WTC11 (cell line): ENCODE data around the gene HELZ. TPM values are rescaled to one million over a fixed set of nuclear protein-coding genes. Genes with fewer than 3 reads are reported as not detected.

ENCODE experiments used
- CDX4 ChIP-seq: fragments of 250-450 bp; sonication (Bioruptor Pico); IDR thresholded peaks from 2 replicates; pipeline ENCODE4 v1.9.0; 2021; ENCODE audit warnings: moderate library complexity, mild to moderate bottlenecking, inconsistent platforms, borderline replicate concordance
- CREB1 ChIP-seq: sonication (generic); formaldehyde crosslinking; IDR thresholded peaks from 2 replicates; pipeline ENCODE4 v1.8.0; 2023; ENCODE audit warnings: mild to moderate bottlenecking, missing genetic modification reagents
- CTCF ChIP-seq: fragments of 200-600 bp; IDR thresholded peaks from 2 replicates; pipeline ENCODE4 v1.8.0; 2022; ENCODE audit warnings: antibody characterized with exemption
- ELF4 ChIP-seq: sonication (generic); formaldehyde crosslinking; IDR thresholded peaks from 2 replicates; pipeline ENCODE4 v1.8.1; 2022; ENCODE audit warnings: low read depth, mild to moderate bottlenecking, moderate library complexity, missing genetic modification reagents
- ETV6 ChIP-seq: sonication (generic); formaldehyde crosslinking; IDR thresholded peaks from 2 replicates; pipeline ENCODE4 v1.8.1; 2022; ENCODE audit warnings: mild to moderate bottlenecking, missing genetic modification reagents
- FOXP4 ChIP-seq: sonication (generic); formaldehyde crosslinking; IDR thresholded peaks from 2 replicates; pipeline ENCODE4 v1.8.0; 2022; ENCODE audit warnings: mild to moderate bottlenecking, missing genetic modification reagents
- GRHL2 ChIP-seq: fragments of 250-450 bp; sonication (Bioruptor Pico); IDR thresholded peaks from 2 replicates; pipeline ENCODE4 v1.8.0; 2022; ENCODE audit warnings: mild to moderate bottlenecking, moderate library complexity; ENCODE audit not compliant: insufficient replicate concordance, severe bottlenecking
- MLX ChIP-seq: sonication (generic); formaldehyde crosslinking; IDR thresholded peaks from 2 replicates; pipeline ENCODE4 v1.8.1; 2023; ENCODE audit warnings: mild to moderate bottlenecking, missing genetic modification reagents, moderate library complexity
- NR1H2 ChIP-seq: sonication (generic); formaldehyde crosslinking; IDR thresholded peaks from 2 replicates; pipeline ENCODE4 v1.9.0; 2021; ENCODE audit warnings: mild to moderate bottlenecking, moderate library complexity, missing genetic modification reagents
- NR2C2 ChIP-seq: sonication (generic); formaldehyde crosslinking; IDR thresholded peaks from 2 replicates; pipeline ENCODE4 v1.8.0; 2022; ENCODE audit warnings: mild to moderate bottlenecking, missing genetic modification reagents
- PRRX2 ChIP-seq: fragments of 250-450 bp; sonication (Bioruptor Pico); IDR thresholded peaks from 2 replicates; pipeline ENCODE4 v1.8.0; 2021; ENCODE audit warnings: mild to moderate bottlenecking
- STAT6 ChIP-seq: sonication (generic); formaldehyde crosslinking; conservative IDR thresholded peaks from 2 replicates; pipeline ENCODE4 v1.8.1; 2023; ENCODE audit warnings: mild to moderate bottlenecking, low read depth, missing genetic modification reagents, moderate library complexity
- USF2 ChIP-seq: sonication (generic); formaldehyde crosslinking; IDR thresholded peaks from 2 replicates; pipeline ENCODE4 v1.8.1; 2023; ENCODE audit warnings: mild to moderate bottlenecking, missing genetic modification reagents, moderate library complexity
- ZNF121 ChIP-seq: sonication (generic); formaldehyde crosslinking; IDR thresholded peaks from 2 replicates; pipeline ENCODE4 v1.8.0; 2023; ENCODE audit warnings: missing genetic modification reagents
- ZNF396 ChIP-seq: fragments of 250-450 bp; sonication (Bioruptor Pico); IDR thresholded peaks from 2 replicates; pipeline ENCODE4 v1.8.0; 2021; ENCODE audit warnings: mild to moderate bottlenecking, moderate library complexity, borderline replicate concordance
- ZNF423 ChIP-seq: fragments of 250-450 bp; sonication (Bioruptor Pico); IDR thresholded peaks from 2 replicates; pipeline ENCODE4 v2.1.2; 2022; ENCODE audit warnings: mild to moderate bottlenecking, moderate library complexity
- total RNA-seq: library from RNA; stranded (reverse); gene quantifications from 3 replicates; pipeline ENCODE4 v1.2.3, GENCODE V29; 2021
- TF ChIP-seq, protein P1 (sequence below): sonication (generic); formaldehyde crosslinking; IDR thresholded peaks from 2 replicates; pipeline ENCODE4 v1.8.1; 2023; ENCODE audit warnings: mild to moderate bottlenecking, missing genetic modification reagents
- TF ChIP-seq, protein P2 (sequence below): fragments of 250-450 bp; sonication (Bioruptor Pico); IDR thresholded peaks from 2 replicates; pipeline ENCODE4 v1.9.0; 2021; ENCODE audit warnings: mild to moderate bottlenecking
- TF ChIP-seq, protein P3 (sequence below): sonication (generic); formaldehyde crosslinking; IDR thresholded peaks from 2 replicates; pipeline ENCODE4 v1.8.1; 2022; ENCODE audit warnings: missing genetic modification reagents, borderline replicate concordance

Gene HELZ
- total RNA-seq, 1 experiment from 2014 or later: 49.1 TPM

DNA sequence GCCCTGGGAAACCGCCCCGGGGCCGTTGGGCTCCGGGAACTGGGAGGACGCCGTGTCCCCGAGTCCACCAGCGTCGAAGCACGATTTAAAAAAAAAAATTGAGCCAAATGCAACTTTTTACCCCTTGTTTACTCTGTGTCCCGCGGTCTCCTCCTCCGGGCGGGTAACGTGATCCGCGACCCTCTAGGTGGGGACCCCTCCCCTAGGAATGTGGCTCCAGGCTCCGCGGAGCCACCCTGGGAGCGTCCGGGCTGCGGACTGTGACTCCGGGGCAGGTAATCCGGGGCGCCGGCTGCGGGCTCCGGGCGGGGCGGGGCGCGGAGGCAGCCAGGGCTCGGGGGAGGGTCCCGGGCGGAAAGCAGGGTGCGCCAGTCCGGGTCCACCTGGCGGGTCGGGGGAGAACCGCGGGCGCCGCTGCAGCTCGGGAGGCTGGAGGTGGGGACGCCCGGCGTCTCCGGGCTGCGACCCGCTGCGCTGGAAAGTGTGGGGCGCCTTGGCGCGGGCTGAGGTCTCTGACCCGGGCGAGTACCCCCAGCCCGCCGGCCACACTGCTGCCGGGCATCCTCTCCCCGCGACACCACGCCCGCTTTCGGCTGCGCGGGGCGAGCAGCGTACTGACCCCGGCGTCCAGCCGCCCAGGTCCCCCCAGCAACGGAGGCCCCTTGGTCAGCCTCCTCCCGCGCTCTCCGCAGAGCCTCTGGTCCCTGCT, 852 bp upstream of the HELZ start (continued):
- TF ChIP-seq, protein P1, sequence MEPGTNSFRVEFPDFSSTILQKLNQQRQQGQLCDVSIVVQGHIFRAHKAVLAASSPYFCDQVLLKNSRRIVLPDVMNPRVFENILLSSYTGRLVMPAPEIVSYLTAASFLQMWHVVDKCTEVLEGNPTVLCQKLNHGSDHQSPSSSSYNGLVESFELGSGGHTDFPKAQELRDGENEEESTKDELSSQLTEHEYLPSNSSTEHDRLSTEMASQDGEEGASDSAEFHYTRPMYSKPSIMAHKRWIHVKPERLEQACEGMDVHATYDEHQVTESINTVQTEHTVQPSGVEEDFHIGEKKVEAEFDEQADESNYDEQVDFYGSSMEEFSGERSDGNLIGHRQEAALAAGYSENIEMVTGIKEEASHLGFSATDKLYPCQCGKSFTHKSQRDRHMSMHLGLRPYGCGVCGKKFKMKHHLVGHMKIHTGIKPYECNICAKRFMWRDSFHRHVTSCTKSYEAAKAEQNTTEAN: no peak
- TF ChIP-seq ZNF396 (CRISPR knock-in tag) (no peak), CREB1 (CRISPR knock-in tag) (no peak), NR2C2 (CRISPR knock-in tag) (no peak), STAT6 (CRISPR knock-in tag) (no peak), ELF4 (CRISPR knock-in tag) (no peak), GRHL2 (CRISPR knock-in tag) (no peak), NR1H2 (CRISPR knock-in tag) (no peak), PRRX2 (CRISPR knock-in tag) (no peak), CTCF (no peak), ZNF121 (CRISPR knock-in tag) (no peak), ZNF423 (no peak), CDX4 (CRISPR knock-in tag) (no peak), MLX (CRISPR knock-in tag) (no peak), USF2 (CRISPR knock-in tag) (peak; percentile 73), ETV6 (no peak), FOXP4 (0 out of 2 replicates have a peak, but pooled peaks have one; percentile 19)
- TF ChIP-seq, protein P2, sequence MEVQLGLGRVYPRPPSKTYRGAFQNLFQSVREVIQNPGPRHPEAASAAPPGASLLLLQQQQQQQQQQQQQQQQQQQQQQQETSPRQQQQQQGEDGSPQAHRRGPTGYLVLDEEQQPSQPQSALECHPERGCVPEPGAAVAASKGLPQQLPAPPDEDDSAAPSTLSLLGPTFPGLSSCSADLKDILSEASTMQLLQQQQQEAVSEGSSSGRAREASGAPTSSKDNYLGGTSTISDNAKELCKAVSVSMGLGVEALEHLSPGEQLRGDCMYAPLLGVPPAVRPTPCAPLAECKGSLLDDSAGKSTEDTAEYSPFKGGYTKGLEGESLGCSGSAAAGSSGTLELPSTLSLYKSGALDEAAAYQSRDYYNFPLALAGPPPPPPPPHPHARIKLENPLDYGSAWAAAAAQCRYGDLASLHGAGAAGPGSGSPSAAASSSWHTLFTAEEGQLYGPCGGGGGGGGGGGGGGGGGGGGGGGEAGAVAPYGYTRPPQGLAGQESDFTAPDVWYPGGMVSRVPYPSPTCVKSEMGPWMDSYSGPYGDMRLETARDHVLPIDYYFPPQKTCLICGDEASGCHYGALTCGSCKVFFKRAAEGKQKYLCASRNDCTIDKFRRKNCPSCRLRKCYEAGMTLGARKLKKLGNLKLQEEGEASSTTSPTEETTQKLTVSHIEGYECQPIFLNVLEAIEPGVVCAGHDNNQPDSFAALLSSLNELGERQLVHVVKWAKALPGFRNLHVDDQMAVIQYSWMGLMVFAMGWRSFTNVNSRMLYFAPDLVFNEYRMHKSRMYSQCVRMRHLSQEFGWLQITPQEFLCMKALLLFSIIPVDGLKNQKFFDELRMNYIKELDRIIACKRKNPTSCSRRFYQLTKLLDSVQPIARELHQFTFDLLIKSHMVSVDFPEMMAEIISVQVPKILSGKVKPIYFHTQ (CRISPR knock-in tag): no peak
- TF ChIP-seq, protein P3, sequence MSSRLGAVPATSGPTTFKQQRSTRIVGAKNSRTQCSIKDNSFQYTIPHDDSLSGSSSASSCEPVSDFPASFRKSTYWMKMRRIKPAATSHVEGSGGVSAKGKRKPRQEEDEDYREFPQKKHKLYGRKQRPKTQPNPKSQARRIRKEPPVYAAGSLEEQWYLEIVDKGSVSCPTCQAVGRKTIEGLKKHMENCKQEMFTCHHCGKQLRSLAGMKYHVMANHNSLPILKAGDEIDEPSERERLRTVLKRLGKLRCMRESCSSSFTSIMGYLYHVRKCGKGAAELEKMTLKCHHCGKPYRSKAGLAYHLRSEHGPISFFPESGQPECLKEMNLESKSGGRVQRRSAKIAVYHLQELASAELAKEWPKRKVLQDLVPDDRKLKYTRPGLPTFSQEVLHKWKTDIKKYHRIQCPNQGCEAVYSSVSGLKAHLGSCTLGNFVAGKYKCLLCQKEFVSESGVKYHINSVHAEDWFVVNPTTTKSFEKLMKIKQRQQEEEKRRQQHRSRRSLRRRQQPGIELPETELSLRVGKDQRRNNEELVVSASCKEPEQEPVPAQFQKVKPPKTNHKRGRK (CRISPR knock-in tag): no peak
